GM18508 (cell line): ENCODE results near the gene MEAF6.

Experiments used
- ATAC-seq: cut with Tn5 transposase; IDR thresholded peaks from one replicate; pipeline ENCODE4 v1.9.1; 2021; ENCODE audit warnings: moderate number of reproducible peaks; ENCODE audit not compliant: insufficient read depth, unreplicated experiment

MEAF6 gene

GRCh38 chr1:37485902-37486679 lies 28.5 kb downstream of the MEAF6 start:
- ATAC-seq, result no peak

- no peak for ATAC-seq
Observed at GRCh38 chr1:37484325-37485051, 30.1 kb downstream of the MEAF6 start.

GRCh38 chr1:37483785-37484184 lies 30.8 kb downstream of the MEAF6 start:
- no peak for ATAC-seq

- ATAC-seq, result no peak
Observed at GRCh38 chr1:37482796-37483744, 31.5 kb downstream of the MEAF6 start.

- ATAC-seq, result no peak
Observed at GRCh38 chr1:37482004-37482785, 32.4 kb downstream of the MEAF6 start.

GRCh38 chr1:37481289-37482003 lies 33.1 kb downstream of the MEAF6 start:
- ATAC-seq, result no peak

GRCh38 chr1:37480581-37481288 lies 33.8 kb downstream of the MEAF6 start:
- no peak for ATAC-seq

GRCh38 chr1:37480125-37480466 lies 34.5 kb downstream of the MEAF6 start:
- ATAC-seq, result no peak

GRCh38 chr1:37479255-37480124 lies 35.1 kb downstream of the MEAF6 start:
- no peak for ATAC-seq

GRCh38 chr1:37478890-37479254 lies 35.7 kb downstream of the MEAF6 start:
- no peak for ATAC-seq

- no peak for ATAC-seq
Observed at GRCh38 chr1:37478451-37478881, 36.1 kb downstream of the MEAF6 start.

- ATAC-seq, result no peak
Observed at GRCh38 chr1:37477946-37478345, 36.6 kb downstream of the MEAF6 start.

GRCh38 chr1:37477198-37477931 lies 37.2 kb downstream of the MEAF6 start:
- ATAC-seq, result no peak

- ATAC-seq, result no peak
Observed at GRCh38 chr1:37476460-37477197, 37.9 kb downstream of the MEAF6 start.

GRCh38 chr1:37476087-37476452 lies 38.5 kb downstream of the MEAF6 start:
- no peak for ATAC-seq

- no peak for ATAC-seq
Observed at GRCh38 chr1:37475380-37476086, 39.0 kb downstream of the MEAF6 start.
